Effector memory CD4-positive, alpha-beta T cell (primary cell): ENCODE measurements around the gene ACSS1.

Source experiments
- DNase-seq, 3 donors: peaks; one replicate each; pipeline ENCODE4 v3.0.0-alpha.2; 2020
- H3K27ac ChIP-seq: 2 replicates; pipeline ENCODE4 v1.7.0; 2013; ENCODE audit warnings: mild to moderate bottlenecking, low read length, moderate library complexity; ENCODE audit not compliant: insufficient read depth, poor library complexity, severe bottlenecking
- H3K27me3 ChIP-seq: replicated peaks from 2 replicates; pipeline ENCODE4 v1.7.0; 2013; ENCODE audit warnings: mild to moderate bottlenecking, low read length; ENCODE audit not compliant: insufficient read depth, control insufficient read depth, poor library complexity, severe bottlenecking
- H3K36me3 ChIP-seq: 2 replicates; pipeline ENCODE4 v1.7.0; 2013; ENCODE audit warnings: mild to moderate bottlenecking, low read length, moderate library complexity; ENCODE audit not compliant: control insufficient read depth, insufficient read depth
- H3K4me1 ChIP-seq: 2 replicates; pipeline ENCODE4 v1.7.0; 2013; ENCODE audit warnings: low read length, mild to moderate bottlenecking; ENCODE audit not compliant: control insufficient read depth, insufficient read depth, poor library complexity, severe bottlenecking
- H3K4me3 ChIP-seq: 2 replicates; pipeline ENCODE4 v1.7.0; 2013; ENCODE audit warnings: low read length, low read depth, mild to moderate bottlenecking; ENCODE audit not compliant: insufficient read depth, poor library complexity, severe bottlenecking
- H3K9me3 ChIP-seq: 2 replicates; pipeline ENCODE4 v1.7.0; 2013; ENCODE audit warnings: mild to moderate bottlenecking, low read length, moderate library complexity; ENCODE audit not compliant: control insufficient read depth

Gene ACSS1

GRCh38 chr20:25039697-25040437, 18.1 kb downstream of the ACSS1 start:
- no peak for DNase-seq
- Histone ChIP-seq H3K4me3 (no peak overlapping the region), H3K4me1 (peaks cover 37% of the 10 kb centered on the region), H3K27me3 (no peaks in the 10 kb centered on the region), H3K36me3 (no peaks in the 10 kb centered on the region), H3K27ac (no peak overlapping the region), H3K9me3 (no peaks in the 10 kb centered on the region)

GRCh38 chr20:25038591-25039015, 19.3 kb downstream of the ACSS1 start:
- DNase-seq = no peak
- Histone ChIP-seq H3K36me3 (no peaks in the 10 kb centered on the region), H3K4me1 (peaks cover 37% of the 10 kb centered on the region), H3K27me3 (no peaks in the 10 kb centered on the region), H3K27ac (no peak overlapping the region), H3K9me3 (no peaks in the 10 kb centered on the region), H3K4me3 (no peak overlapping the region)

- H3K4me1 ChIP-seq = peaks cover 33% of the 10 kb centered on the region
- no peak overlapping the region for H3K27ac ChIP-seq
- H3K4me3 ChIP-seq = no peak overlapping the region
- H3K9me3 ChIP-seq = no peaks in the 10 kb centered on the region
- H3K27me3 ChIP-seq = no peaks in the 10 kb centered on the region
- no peak for DNase-seq
- no peaks in the 10 kb centered on the region for H3K36me3 ChIP-seq
These were observed 19.9 kb downstream of the ACSS1 start for GRCh38 chr20:25038103-25038410.

GRCh38 chr20:25037288-25038102, 20.4 kb downstream of the ACSS1 start:
- Histone ChIP-seq H3K9me3 (no peaks in the 10 kb centered on the region), H3K36me3 (no peaks in the 10 kb centered on the region), H3K4me1 (peaks cover 28% of the 10 kb centered on the region), H3K4me3 (no peak overlapping the region), H3K27ac (no peak overlapping the region), H3K27me3 (no peaks in the 10 kb centered on the region)
- DNase-seq = no peak

- Histone ChIP-seq H3K4me3 (no peak overlapping the region), H3K27me3 (no peaks in the 10 kb centered on the region), H3K4me1 (peaks cover 17% of the 10 kb centered on the region), H3K36me3 (no peaks in the 10 kb centered on the region), H3K27ac (no peak overlapping the region), H3K9me3 (no peaks in the 10 kb centered on the region)
- no peak for DNase-seq
These were observed 21.5 kb downstream of the ACSS1 start for GRCh38 chr20:25036331-25036936.

GRCh38 chr20:25035921-25036320, 22.0 kb downstream of the ACSS1 start:
- Histone ChIP-seq H3K27me3 (no peaks in the 10 kb centered on the region), H3K9me3 (no peaks in the 10 kb centered on the region), H3K27ac (no peak overlapping the region), H3K4me3 (no peak overlapping the region), H3K4me1 (peaks cover 14% of the 10 kb centered on the region), H3K36me3 (no peaks in the 10 kb centered on the region)
- DNase-seq = no peak

GRCh38 chr20:25033924-25034300, 24.0 kb downstream of the ACSS1 start:
- H3K4me3 ChIP-seq = no peak overlapping the region
- no peak for DNase-seq
- no peaks in the 10 kb centered on the region for H3K27me3 ChIP-seq
- H3K27ac ChIP-seq = no peak overlapping the region
- H3K4me1 ChIP-seq = peaks cover 14% of the 10 kb centered on the region
- no peaks in the 10 kb centered on the region for H3K9me3 ChIP-seq
- H3K36me3 ChIP-seq = peaks cover 8% of the 10 kb centered on the region

GRCh38 chr20:25033265-25033923, 24.5 kb downstream of the ACSS1 start:
- H3K36me3 ChIP-seq = peaks cover 9% of the 10 kb centered on the region
- H3K27ac ChIP-seq = no peak overlapping the region
- H3K9me3 ChIP-seq = no peaks in the 10 kb centered on the region
- H3K4me1 ChIP-seq = peaks cover 14% of the 10 kb centered on the region
- no peaks in the 10 kb centered on the region for H3K27me3 ChIP-seq
- DNase-seq = no peak
- H3K4me3 ChIP-seq = no peak overlapping the region

- H3K27ac ChIP-seq = no peak overlapping the region
- H3K4me3 ChIP-seq = no peak overlapping the region
- H3K4me1 ChIP-seq = peaks cover 12% of the 10 kb centered on the region
- no peaks in the 10 kb centered on the region for H3K9me3 ChIP-seq
- no peak for DNase-seq
- peaks cover 12% of the 10 kb centered on the region for H3K36me3 ChIP-seq
- H3K27me3 ChIP-seq = no peaks in the 10 kb centered on the region
These were observed 25.3 kb downstream of the ACSS1 start for GRCh38 chr20:25032478-25033264.
